ENCODE measurements around the gene BTG4. TPM values are rescaled to one million over a fixed set of nuclear protein-coding genes. Genes with fewer than 3 reads are reported as not detected.

The BTG4 gene
- total and polyA plus RNA-seq, 5 donors from 2014 or later = 0.23 TPM; not detected in 4

DNA sequence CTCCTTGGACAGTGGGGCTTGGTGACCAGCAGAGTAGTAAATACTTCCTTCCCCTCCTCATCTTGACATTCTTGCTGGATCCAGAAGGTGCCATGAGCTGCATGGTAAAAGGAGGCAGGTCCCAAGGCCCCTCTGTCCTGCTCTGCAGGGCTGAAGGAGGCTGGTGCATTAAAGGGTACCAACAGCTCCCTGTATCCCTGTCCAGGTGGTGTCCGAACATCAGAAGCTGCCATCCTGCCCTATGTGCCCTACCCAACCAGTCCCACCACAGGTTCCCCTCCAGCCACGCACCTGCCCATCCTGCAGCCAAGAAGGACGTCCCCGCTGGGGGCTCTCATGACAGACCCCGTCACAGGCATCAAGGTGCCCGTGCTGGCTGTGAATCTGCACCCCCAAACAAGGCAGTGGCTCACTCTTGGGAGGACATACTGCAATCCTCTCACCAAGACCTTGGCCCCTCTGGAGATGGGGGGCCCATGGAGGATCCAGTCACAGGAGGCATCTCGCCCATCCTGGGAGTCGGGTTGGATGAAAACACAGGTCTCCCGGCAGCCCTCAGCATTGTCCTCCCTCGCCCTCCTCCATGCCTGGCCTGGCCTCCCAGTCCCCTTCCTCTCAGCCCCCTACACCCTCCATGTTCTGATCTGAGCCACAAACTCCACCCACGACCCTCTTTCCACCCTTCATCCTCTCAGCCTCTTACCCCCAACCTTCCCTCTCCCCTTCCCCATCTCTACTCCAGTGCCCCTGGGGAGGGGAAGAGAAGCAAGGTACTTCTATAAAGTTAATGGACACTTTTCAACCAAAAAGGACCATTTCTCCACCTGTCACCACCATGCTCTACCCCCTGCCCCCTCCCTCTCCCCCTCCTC is 55.1 kb downstream of the BTG4 start:
- H3K4me3 ChIP-seq (ENCODE audit: low read depth, low read length) = no peak overlapping the region
- Mint-ChIP-seq H3K27ac (no peak overlapping the region), H3K27me3 (no peaks in the 10 kb centered on the region), H3K9me3 (no peaks in the 10 kb centered on the region), H3K4me3 (no peak overlapping the region), H3K36me3 (no peaks in the 10 kb centered on the region), H3K4me1 (no peaks in the 10 kb centered on the region)
- ATAC-seq (ENCODE audit: low read depth in 2 of 2) (no peak), DNase-seq (no peak)
- no peaks in the 10 kb centered on the region for H3K36me3 ChIP-seq (ENCODE audit: control insufficient read depth, insufficient read depth, low read length)
- no peak overlapping the region for H3K27ac ChIP-seq (ENCODE audit: insufficient read depth, low read length, poor library complexity, severe bottlenecking)
- peaks cover 3% of the 10 kb centered on the region for H3K27me3 ChIP-seq (ENCODE audit: control insufficient read depth, insufficient read depth, low read length)
- H3K4me1 ChIP-seq (ENCODE audit: control insufficient read depth, insufficient read depth, low read length, poor library complexity, severe bottlenecking) = no peaks in the 10 kb centered on the region
- H3K9me3 ChIP-seq (ENCODE audit: control insufficient read depth in 2 of 2, low read length in 2 of 2) = no peaks in the 10 kb centered on the region

DNA sequence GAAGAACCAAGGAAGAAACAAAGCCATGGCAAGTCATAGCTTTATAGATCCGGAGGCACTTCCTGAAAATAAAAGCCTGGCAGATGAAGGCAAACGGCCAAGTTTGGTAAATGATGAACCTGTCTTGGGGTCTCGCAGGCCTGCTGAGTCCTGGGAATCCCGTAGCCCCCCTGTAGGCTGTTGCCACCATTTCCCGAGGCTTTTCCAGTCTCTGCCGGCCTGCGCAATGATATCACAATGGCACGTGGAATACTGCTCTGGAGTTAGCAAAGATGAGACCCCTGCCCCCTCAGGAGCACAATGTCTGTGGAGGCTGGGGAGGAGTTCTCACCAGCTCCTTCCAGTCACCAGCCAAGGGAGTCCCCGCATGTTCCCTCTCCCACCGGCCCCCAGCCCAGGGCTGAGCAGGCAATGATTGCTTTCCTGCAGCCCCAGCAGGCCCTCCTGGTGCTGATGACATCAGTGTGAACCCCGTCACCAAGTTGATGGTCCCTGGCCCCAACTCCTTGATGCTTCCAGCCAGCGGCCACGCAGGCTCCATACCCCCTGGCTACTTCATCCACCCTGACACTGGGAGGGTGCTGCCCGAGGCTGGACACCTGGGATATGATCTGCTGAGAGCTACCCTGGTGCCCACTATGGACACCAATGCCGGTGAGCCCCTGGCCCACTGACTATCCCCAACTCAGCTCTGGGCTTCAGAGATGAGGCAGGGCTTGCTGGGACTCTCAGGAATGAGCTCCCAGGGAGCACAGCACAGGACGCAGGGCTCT is 55.9 kb downstream of the BTG4 start:
- no peaks in the 10 kb centered on the region for H3K4me1 Mint-ChIP-seq
- ATAC-seq (ENCODE audit: low read depth in 2 of 2) (no peak), DNase-seq (no peak)
- no peaks in the 10 kb centered on the region for H3K36me3 Mint-ChIP-seq
- H3K4me1 ChIP-seq (ENCODE audit: control insufficient read depth, insufficient read depth, low read length, poor library complexity, severe bottlenecking) = no peaks in the 10 kb centered on the region
- H3K9me3 Mint-ChIP-seq = no peaks in the 10 kb centered on the region
- no peak overlapping the region for H3K4me3 ChIP-seq (ENCODE audit: low read depth, low read length)
- H3K9me3 ChIP-seq (ENCODE audit: control insufficient read depth in 2 of 2, low read length in 2 of 2) = no peaks in the 10 kb centered on the region
- H3K27me3 Mint-ChIP-seq = no peaks in the 10 kb centered on the region
- no peaks in the 10 kb centered on the region for H3K36me3 ChIP-seq (ENCODE audit: control insufficient read depth, insufficient read depth, low read length)
- H3K27ac ChIP-seq (ENCODE audit: insufficient read depth, low read length, poor library complexity, severe bottlenecking) = no peak overlapping the region
- H3K27me3 ChIP-seq (ENCODE audit: control insufficient read depth, insufficient read depth, low read length) = peaks cover 3% of the 10 kb centered on the region
- H3K4me3 Mint-ChIP-seq = no peak overlapping the region
- no peak overlapping the region for H3K27ac Mint-ChIP-seq

DNA sequence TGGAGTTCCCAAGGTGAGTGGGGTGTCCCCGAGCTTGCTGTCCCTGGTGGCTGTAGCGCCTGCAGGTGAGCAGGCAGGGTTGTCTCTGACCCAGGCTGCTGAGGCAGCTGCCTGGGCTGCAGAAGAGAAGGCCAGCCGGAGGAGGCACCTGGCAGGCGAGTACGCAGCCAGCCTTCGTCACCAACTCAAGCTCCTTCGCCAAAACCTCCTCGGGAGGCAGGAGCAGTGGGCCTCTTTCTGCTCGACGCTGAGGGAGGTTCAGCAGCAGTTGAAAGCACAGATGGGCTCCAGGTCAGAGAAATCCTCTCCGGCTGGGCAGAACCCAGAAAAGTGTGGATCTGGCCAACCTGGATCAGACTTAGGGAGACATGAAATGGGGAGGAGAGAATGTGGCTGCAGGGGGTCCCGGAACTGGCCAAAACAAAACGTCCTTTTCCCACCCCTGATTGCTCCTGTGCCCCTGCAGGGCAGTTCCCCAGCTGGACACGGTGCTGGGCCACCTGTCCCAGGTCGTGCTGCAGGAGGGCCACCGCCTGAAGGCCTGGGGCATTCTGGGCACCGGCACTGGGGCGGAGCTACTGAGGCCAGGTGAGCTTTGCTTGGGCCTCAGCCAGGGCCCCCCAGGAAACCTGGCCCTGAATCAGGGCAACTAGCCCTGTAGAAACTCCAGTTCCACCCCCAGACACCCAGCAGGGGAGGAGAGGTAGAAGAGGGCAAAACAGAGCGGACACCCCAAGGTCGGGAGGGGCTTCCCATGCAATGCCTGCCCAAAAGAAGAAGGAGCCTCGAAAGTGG is 56.7 kb downstream of the BTG4 start:
- Histone ChIP-seq H3K27me3 (ENCODE audit: control insufficient read depth, insufficient read depth, low read length) (peaks cover 3% of the 10 kb centered on the region), H3K4me3 (ENCODE audit: low read depth, low read length) (no peak overlapping the region), H3K27ac (ENCODE audit: insufficient read depth, low read length, poor library complexity, severe bottlenecking) (no peak overlapping the region), H3K36me3 (ENCODE audit: control insufficient read depth, insufficient read depth, low read length) (no peaks in the 10 kb centered on the region), H3K9me3 (ENCODE audit: control insufficient read depth in 2 of 2, low read length in 2 of 2) (no peaks in the 10 kb centered on the region), H3K4me1 (ENCODE audit: control insufficient read depth, insufficient read depth, low read length, poor library complexity, severe bottlenecking) (no peaks in the 10 kb centered on the region)
- no peak overlapping the region for H3K4me3 Mint-ChIP-seq
- no peaks in the 10 kb centered on the region for H3K27me3 Mint-ChIP-seq
- H3K36me3 Mint-ChIP-seq = no peaks in the 10 kb centered on the region
- H3K27ac Mint-ChIP-seq = no peak overlapping the region
- H3K9me3 Mint-ChIP-seq = no peaks in the 10 kb centered on the region
- no peaks in the 10 kb centered on the region for H3K4me1 Mint-ChIP-seq
- DNase-seq (no peak), ATAC-seq (ENCODE audit: low read depth in 2 of 2) (no peak)

DNA sequence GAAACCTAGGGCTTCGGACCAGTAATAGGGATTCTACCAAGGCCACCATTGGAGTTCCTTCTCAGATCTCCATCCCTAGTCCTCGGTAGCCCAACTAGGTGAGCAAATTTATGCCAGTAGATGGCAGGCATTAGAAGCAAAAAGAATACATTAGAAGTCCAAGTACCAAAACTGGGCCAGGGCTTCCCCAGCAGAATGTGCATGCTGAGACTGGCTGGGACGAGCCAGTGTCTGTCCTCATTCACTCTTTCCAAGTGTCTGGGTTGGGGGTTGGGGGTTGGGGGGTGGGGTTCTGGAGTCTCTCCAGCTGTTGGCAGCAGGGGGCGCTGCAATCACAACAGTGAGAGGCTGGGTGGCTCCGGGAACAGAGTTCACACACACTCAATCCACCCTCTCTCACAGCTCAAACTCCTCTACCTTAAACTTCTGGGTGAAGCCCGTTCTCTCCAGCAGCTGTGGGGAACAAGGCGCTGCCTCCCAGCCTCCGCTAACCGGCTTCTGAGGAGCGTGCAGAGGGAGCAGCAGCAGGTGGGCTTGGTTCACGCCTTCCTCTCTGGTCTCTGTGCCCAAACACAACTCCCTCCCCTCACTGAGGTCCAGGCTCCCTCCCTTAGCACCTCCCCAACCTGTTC is 57.5 kb downstream of the BTG4 start:
- H3K27ac ChIP-seq (ENCODE audit: insufficient read depth, low read length, poor library complexity, severe bottlenecking) = no peak overlapping the region
- no peak overlapping the region for H3K4me3 ChIP-seq (ENCODE audit: low read depth, low read length)
- Mint-ChIP-seq H3K4me1 (no peaks in the 10 kb centered on the region), H3K4me3 (no peak overlapping the region), H3K36me3 (no peaks in the 10 kb centered on the region), H3K9me3 (no peaks in the 10 kb centered on the region), H3K27ac (no peak overlapping the region), H3K27me3 (no peaks in the 10 kb centered on the region)
- ATAC-seq (ENCODE audit: low read depth in 2 of 2) (peak; percentile 58 to 60), DNase-seq (peak in 2 of 3 donors; percentile 23 to 58)
- H3K4me1 ChIP-seq (ENCODE audit: control insufficient read depth, insufficient read depth, low read length, poor library complexity, severe bottlenecking) = no peaks in the 10 kb centered on the region
- H3K9me3 ChIP-seq (ENCODE audit: control insufficient read depth in 2 of 2, low read length in 2 of 2) = no peaks in the 10 kb centered on the region
- peaks cover 3% of the 10 kb centered on the region for H3K27me3 ChIP-seq (ENCODE audit: control insufficient read depth, insufficient read depth, low read length)
- H3K36me3 ChIP-seq (ENCODE audit: control insufficient read depth, insufficient read depth, low read length) = no peaks in the 10 kb centered on the region

DNA sequence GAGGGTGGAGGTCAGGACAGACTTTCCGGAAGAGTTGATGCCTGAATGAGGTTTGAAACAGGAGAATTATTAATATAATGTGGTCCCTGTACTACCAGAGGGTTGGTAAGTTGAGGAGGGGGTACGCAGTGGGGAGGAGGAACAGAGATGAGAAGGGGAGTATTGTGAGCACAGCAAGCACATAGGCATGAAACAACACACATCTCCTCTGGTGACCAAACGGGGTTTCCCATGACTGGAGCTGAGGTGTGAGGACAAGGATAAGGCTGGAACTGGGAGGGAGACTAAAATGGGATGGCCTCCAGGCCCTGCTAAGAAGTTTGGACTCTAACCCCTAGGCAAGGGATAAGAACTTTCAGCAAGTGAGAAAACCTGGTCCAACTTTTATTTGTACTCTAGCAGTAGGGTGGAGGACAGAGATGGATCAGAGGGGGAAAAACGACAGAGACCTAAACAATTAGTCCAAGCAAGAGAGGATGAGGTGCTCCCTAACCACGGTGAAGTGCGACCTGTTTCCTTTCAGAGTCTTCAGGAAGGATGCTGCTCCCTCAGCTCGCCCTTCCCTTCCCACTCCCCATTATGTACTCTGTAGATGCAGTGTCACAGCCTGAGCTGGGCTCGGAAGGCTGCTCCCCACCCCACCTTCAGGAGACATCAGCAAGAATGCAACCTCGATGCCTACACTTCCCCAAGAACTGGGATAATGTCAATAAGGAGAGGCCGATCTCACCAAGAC is 59.2 kb downstream of the BTG4 start:
- H3K4me1 ChIP-seq (ENCODE audit: control insufficient read depth, insufficient read depth, low read length, poor library complexity, severe bottlenecking) = no peaks in the 10 kb centered on the region
- DNase-seq (no peak), ATAC-seq (ENCODE audit: low read depth in 2 of 2) (no peak)
- H3K27ac ChIP-seq (ENCODE audit: insufficient read depth, low read length, poor library complexity, severe bottlenecking) = no peak overlapping the region
- Mint-ChIP-seq H3K27ac (peak overlapping the region in 1 of 3 donors; percentile 17), H3K9me3 (no peaks in the 10 kb centered on the region), H3K27me3 (no peaks in the 10 kb centered on the region), H3K4me1 (no peaks in the 10 kb centered on the region), H3K4me3 (no peak overlapping the region), H3K36me3 (no peaks in the 10 kb centered on the region)
- H3K4me3 ChIP-seq (ENCODE audit: low read depth, low read length) = no peak overlapping the region
- H3K9me3 ChIP-seq (ENCODE audit: control insufficient read depth in 2 of 2, low read length in 2 of 2) = no peaks in the 10 kb centered on the region
- H3K36me3 ChIP-seq (ENCODE audit: control insufficient read depth, insufficient read depth, low read length) = no peaks in the 10 kb centered on the region
- no peaks in the 10 kb centered on the region for H3K27me3 ChIP-seq (ENCODE audit: control insufficient read depth, insufficient read depth, low read length)

DNA sequence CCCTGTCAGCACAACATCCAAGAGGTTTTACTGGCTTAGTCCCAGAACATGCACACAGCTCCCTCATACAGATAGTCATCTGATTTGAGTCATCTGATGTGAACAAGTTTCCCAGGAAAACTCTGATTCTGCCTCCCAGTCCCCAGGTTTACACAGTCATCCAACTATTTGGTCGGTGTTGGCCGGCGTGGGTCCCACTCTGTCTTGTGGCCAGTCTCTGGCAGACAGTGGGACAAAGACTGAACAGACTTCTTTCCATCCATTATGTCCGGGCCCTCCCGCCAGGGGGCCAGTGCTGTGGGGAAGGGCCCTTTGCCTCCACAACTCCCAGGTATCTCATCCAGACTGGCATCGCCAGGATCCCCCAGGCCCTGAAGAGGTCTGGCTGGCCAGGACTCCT is 60.0 kb downstream of the BTG4 start:
- no peaks in the 10 kb centered on the region for H3K36me3 Mint-ChIP-seq
- no peak overlapping the region for H3K27ac Mint-ChIP-seq
- DNase-seq (no peak), ATAC-seq (ENCODE audit: low read depth in 2 of 2) (no peak)
- H3K4me3 Mint-ChIP-seq = no peak overlapping the region
- Histone ChIP-seq H3K4me1 (ENCODE audit: control insufficient read depth, insufficient read depth, low read length, poor library complexity, severe bottlenecking) (no peaks in the 10 kb centered on the region), H3K36me3 (ENCODE audit: control insufficient read depth, insufficient read depth, low read length) (no peaks in the 10 kb centered on the region), H3K9me3 (ENCODE audit: control insufficient read depth in 2 of 2, low read length in 2 of 2) (no peaks in the 10 kb centered on the region), H3K4me3 (ENCODE audit: low read depth, low read length) (no peak overlapping the region), H3K27ac (ENCODE audit: insufficient read depth, low read length, poor library complexity, severe bottlenecking) (no peak overlapping the region), H3K27me3 (ENCODE audit: control insufficient read depth, insufficient read depth, low read length) (no peaks in the 10 kb centered on the region)
- peaks cover 0 to 2% (median 0%) of the 10 kb centered on the region in 4 donors for H3K4me1 Mint-ChIP-seq
- no peaks in the 10 kb centered on the region for H3K9me3 Mint-ChIP-seq
- H3K27me3 Mint-ChIP-seq = no peaks in the 10 kb centered on the region

Measured in CD4-positive, CD25-positive, alpha-beta regulatory T cell (primary cell).